Measurements from ENCODE around the gene TM9SF4.

Gene TM9SF4

DNA sequence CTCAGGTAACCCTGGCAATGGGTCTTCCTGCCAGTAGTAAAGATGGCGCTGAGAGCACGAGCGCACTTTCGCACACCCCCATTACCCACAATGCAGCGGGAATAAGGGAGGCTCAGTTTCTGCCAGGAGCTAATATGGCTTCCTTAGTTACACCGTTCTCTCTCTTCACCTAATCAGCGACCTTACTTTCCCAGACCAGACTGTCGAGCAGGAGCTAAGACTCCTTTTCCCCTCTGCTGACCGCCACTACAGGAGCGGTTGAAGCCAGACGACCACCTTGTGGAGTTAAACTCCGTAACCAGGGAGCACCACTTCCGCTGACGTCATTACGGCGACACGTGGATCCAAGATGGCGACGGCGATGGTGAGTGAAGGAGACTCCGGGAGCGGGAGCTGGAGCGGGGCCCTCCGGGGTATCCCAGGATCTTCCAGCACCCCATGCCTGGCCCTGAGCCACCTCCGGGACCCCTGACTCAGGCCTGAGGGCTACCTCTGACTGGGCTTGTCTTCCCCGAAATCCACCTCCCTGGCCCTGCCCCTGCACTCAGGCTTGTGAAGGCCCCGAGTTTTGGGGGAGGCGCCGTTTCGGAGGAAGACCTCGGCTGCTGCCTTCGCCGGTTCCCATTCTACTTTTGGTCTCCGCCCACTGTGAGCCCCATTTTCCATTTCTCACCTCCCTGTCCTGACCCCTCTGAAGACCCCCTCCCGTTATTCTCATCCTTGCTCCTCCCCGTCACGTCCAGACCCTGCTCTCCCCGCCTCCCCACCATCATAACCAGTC lies at the start of gene TM9SF4:
TSS of gene TM9SF4 (plus strand) at position 323 of the 781 bp plus-strand sequence. CDS start at position 350, 27 bp downstream.
- DNase-seq = peak; percentile 95 to 97

- DNase-seq = no peak
Measured at GRCh38 chr20:32062776-32063170, 46.7 kb upstream of the TM9SF4 start.

- DNase-seq = no peak
Measured at GRCh38 chr20:32063695-32064094, 45.8 kb upstream of the TM9SF4 start.

DNA sequence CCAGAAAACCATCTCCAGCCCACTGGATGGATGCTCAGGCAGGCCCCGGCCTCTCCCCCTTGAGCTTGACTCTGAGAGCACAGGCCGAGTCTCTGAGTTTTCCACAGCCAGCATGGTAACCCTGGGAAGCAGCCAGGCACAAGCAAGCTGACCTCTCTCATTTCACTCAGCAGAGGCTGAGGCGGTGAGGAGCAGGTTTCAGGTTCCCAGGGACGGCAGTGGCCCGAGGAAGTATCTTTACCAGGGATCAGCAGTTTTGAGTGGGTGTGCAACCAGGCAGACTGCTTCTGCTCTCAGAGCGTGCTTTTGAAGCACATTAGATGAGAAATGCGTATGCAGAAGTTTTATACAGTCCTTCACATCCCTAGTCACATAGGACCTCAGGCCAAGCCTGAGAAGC lies 44.8 kb upstream of the TM9SF4 start:
- no peak for DNase-seq

DNA sequence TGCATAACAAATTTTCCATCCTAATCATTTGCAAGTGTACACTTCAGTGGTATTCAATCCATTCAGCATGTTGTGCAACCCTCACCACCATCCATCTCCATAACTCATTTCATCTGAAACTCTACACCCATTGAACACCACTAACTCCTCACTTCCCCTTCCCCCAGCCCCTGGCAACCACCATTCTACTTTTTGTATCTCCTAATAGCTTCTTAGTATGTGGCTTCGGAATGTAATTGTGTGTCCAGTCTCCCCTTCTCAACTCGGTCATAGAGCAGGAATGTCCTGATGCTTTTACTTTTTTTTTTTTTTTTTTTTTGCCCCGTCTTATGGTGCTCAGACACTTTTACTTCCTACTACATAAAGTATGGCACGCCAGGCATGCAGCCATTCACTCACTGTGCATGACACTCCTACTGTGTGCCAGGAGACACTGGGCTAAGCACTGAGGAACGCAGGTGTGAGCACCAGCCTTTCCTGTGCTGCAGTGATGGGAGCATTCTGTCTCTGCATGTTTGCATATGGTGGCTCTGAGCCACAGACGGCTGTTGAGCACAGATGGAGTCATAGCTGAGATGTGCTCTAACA lies 42.2 kb upstream of the TM9SF4 start:
- no peak for DNase-seq

DNA sequence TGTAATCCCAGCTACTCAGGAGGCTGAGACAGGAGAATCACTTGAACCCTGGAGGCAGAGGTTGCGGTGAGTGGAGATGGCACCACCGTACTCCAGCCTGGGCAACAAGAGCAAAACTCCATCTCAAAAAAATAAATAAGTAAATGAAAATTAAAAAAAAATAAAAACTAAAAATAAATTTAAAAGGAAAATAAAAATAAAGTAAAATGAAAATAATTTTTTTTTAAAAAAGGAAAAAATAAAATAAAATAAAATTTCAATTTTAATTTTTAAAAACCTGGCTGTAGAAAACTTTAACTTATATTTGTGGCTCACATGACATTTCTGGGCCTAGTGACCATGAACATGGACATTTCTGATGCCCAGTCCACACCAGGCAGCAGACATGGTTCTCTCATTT lies 41.3 kb upstream of the TM9SF4 start:
- no peak for DNase-seq

- DNase-seq = no peak
Measured at GRCh38 chr20:32069711-32070110, 39.8 kb upstream of the TM9SF4 start.

- no peak for DNase-seq
Measured at GRCh38 chr20:32070282-32070681, 39.2 kb upstream of the TM9SF4 start.

- DNase-seq = no peak
Measured at GRCh38 chr20:32070690-32071213, 38.8 kb upstream of the TM9SF4 start.

DNA sequence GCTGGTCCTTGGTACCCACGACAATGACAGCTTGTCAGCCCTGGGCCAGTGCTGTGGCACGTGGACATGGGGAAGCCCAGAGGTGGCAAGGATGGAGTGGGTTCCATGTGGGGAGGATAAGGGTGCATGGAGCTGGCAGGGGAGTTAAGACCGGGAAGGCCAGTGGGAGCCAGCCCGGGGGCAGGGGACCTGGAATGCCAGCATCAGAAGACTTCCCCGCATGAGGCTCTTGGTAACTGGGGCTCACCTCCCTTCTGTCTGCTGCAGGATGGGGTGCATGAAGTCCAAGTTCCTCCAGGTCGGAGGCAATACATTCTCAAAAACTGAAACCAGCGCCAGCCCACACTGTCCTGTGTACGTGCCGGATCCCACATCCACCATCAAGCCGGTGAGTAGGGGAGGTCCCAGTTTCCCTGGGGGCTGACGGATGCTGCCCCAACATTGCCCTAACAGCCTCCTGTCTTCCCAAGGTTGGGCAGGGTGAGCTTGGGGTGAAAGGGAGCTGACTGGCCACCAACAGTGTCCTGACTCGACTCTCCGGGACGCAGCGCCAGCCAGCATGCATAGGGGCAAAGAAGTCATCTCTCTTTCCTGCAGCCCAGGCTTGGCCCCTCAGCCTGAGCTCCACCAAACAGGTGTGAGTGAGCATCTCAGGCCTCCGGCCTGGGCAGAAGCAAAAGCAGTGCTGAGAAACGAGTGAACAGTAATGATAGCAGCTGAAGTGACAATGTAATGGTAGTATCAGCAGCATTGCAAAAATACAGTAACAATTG lies 37.9 kb upstream of the TM9SF4 start:
- DNase-seq = no peak

DNA sequence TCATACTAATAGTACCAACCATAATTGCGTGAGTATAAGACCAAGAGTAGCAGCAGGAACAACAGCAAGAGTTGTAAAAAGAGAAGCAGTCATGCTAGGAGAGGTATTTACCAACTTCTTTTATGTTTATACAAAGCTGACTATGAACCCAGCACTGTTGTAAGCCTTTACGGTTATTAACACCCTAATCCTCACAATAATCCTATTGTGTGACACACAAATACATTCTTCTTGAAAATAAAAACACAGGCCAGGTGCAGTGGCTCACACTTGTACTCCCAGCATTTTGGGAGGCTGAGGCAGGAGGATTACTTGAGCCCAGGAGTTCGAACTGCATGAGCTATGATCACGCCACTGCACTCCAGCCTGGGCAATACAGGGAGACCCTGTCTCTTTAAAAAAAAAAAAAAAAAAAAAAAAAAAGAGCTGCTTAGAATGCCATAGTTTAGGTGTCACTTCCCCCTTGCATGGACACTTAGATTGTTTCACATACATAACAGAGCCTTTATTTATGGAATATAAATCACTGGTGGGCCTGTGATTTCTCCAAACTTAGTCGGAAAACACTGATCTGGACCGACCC lies 37.3 kb upstream of the TM9SF4 start:
- no peak for DNase-seq

DNA sequence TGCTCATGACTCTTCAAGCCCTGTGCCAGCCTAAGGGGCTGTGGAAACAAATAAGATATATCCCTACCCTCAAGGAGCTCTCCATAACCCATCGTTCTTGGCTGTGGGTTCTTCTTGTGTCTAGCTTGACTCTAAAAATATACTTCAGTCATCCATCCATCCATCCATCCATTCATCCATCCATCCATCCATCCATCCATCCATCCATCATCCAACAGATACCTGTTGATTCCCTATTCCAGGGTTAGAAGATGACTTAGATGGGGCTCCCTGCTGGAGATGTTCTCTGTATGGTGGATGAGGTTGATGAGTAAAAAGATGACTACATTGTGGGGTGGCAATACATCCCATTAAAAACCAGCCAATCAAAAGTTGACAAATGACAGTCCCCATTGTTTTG lies 34.0 kb upstream of the TM9SF4 start:
- DNase-seq = no peak

DNA sequence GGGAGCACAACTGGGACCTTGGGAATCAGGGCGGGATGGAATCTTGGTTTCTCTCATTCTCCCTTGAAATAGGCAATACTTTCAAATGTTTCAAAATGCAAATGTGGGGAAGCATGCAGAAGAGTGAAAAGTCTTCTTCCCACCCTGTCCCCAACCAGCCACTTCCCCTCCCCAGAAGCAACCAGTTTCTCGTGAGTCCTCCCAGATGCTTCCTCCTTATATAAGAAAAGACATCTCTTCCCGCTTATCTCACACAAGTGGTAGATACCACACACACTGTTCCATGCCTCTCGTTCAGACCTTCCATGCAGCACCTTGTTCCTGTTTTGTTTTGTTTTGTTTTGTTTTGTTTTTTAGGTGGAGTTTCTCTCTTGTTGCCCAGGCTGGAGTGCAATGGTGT lies 32.3 kb upstream of the TM9SF4 start:
- DNase-seq = no peak

GRCh38 chr20:32078322-32078721 lies 31.2 kb upstream of the TM9SF4 start:
- no peak for DNase-seq

DNA sequence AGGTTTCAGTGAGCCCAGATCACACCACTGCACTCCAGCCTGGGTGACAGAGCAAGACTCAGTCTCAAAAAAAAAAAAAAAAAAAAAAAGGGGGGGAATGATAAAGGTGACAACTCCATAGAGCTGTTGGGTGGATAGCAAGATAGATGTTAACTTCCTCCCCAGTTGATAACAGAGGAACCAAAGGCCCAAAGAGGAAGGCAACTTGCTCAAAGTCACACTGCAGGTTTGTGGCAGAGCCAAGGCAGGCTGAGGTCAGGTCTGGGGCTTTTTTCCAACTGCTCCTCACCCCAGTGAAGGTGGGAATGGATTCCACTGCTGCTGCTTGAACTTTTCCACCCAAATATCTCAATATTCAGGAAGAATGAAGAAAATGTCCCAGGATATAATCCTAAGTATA lies 30.7 kb upstream of the TM9SF4 start:
- no peak for DNase-seq

DNA sequence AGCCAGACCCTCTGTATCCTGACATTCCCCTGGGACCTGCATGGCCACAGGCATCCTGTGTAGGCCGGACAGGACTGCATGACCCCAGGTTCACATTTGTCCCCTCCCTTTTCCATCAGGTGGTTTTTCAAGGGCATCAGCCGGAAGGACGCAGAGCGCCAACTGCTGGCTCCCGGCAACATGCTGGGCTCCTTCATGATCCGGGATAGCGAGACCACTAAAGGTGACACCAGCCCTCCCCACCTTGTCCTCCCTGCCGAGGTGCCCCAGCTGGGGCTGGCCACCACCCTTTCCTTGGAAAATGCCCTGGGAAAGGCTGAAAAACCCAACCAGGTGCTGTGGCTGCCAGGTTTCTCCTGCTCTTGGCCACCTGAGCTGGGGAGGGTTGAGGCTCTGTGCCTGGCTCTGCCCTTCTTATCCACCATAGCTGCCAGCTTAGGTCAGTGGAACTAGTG lies 29.8 kb upstream of the TM9SF4 start:
- DNase-seq = no peak

- DNase-seq = no peak
Measured at GRCh38 chr20:32080783-32081182, 28.7 kb upstream of the TM9SF4 start.

DNA sequence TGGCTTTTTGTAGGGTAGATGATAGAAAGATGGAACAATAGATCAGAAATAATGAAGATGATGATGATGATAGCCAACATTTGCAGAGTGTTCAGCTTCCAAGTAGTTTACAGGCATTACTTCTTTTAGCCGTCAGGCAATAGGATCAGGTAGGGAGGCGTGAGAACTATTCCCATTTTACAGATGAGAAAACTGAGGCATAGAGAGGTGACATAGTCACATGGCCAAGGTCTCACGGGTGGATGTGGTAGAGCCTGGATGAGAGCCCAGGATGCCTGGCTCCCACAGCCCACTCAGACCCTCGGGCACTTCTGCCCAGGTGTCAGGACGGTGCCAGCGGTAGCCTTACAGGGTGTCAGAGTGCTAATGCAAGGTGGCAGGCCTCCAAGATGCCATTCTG lies 26.0 kb upstream of the TM9SF4 start:
- DNase-seq = no peak

GRCh38 chr20:32087070-32087469 lies 22.4 kb upstream of the TM9SF4 start:
- DNase-seq = no peak

GRCh38 chr20:32088759-32089158 lies 20.8 kb upstream of the TM9SF4 start:
- no peak for DNase-seq

DNA sequence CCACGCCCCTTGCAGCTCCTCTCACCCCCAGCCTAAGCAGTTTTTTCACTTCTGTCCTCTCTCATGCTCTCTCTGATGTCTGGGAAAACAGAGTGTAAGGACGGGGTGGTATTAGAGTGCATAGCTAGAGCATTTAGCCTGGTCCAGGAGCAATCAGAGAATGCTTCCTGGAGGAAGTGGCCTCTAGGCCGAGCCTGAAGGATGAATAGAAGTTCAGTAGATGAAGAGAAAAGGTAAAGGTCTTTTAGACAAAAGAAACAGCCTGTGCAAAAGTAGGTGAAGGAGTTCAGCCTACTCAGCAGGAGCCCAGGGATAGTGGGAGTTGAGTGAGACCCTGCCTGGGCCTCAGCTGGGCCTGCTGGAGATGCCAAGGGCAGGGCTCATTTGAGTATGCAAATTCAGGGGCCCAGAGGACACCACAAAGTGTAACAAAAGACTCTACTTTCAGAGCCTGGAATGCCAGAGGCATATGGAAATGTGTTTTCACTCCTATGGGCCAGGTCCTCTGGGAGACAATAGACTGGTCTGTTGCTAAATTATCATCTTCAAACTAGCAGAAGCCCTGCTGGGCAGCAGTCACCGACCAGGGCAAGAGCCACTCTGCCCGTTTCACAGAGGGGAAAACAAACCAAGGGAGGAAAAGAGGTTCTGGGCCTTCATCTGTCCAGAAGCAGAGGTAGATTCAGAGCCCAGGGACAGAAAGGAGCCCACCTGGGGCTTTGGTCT lies 19.7 kb upstream of the TM9SF4 start:
- no peak for DNase-seq

DNA sequence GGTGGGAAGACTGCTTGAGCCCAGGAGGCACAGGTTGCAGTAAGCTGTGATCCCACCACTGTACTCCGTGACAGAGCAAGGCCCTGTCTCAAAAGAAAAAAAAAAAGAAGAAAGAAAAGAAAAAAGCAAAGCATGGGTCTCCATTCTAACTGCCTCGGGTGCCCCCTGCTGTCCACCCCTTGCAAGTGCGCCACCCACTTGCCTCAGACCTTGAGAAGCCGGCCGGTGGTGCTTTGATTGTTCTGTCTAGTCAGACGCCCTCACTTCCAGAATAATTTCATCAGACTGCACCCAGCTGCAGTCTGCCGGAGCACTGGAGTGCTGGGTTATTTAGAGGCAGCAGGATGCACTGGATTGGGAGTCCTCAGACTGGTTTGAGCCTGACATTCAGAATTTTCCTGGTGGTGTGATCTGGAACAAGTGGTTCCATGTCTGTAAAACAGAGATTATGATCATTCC lies 17.6 kb upstream of the TM9SF4 start:
- peak; percentile 87 for DNase-seq
